Stomach (tissue), 4 donors: Measurements from ENCODE around the gene HMGA1.

Source experiments
- POLR2A ChIP-seq, 4 donors: fragments of 450-650 bp; IDR thresholded peaks; one replicate each; pipeline ENCODE4 v1.6.1; 2016; ENCODE audit warnings: antibody characterized with exemption in 4 of 4, control low read depth in 2 of 4, mild to moderate bottlenecking in 1 of 4, moderate library complexity in 1 of 4
- POLR2AphosphoS5 ChIP-seq, 3 donors: sonication (generic); formaldehyde crosslinking; IDR thresholded peaks; one replicate each; pipeline ENCODE4 v1.6.1; 2016; ENCODE audit warnings: antibody characterized with exemption in 3 of 3
- TF ChIP-seq, protein P1 (sequence below), 7 experiments: fragments of 450-650 bp in 4 of 7; fragments of 200-600 bp in 3 of 7; sonication (generic) in 3 of 7; IDR thresholded peaks; one replicate each; pipeline ENCODE4 v1.5.1; 2016 to 2019; ENCODE audit warnings: antibody characterized with exemption in 7 of 7, control low read depth in 2 of 7, mild to moderate bottlenecking in 1 of 7

DNA sequence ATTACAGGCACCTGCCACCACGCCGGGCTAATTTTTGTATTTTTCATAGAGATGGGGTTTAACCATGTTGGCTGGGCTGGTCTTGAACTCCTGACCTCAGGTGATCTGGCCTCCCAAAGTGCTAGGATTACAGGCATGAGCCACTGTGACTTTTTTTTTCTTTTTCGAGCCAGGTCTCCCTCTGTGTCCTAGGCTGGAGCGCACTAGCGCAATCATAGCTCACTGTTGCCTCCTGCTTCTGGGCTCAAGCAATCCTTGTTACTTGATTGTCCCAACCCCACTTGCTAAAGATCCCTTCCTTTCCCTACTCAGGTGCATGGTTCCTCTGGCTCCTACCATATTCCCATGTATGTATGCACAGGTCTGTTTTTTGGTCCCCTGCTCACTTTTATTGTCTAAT, 39.5 kb downstream of the HMGA1 start:
- no peak for TF ChIP-seq POLR2A (IDR thresholded peaks at IDR 0.05)
- TF ChIP-seq, protein P1, sequence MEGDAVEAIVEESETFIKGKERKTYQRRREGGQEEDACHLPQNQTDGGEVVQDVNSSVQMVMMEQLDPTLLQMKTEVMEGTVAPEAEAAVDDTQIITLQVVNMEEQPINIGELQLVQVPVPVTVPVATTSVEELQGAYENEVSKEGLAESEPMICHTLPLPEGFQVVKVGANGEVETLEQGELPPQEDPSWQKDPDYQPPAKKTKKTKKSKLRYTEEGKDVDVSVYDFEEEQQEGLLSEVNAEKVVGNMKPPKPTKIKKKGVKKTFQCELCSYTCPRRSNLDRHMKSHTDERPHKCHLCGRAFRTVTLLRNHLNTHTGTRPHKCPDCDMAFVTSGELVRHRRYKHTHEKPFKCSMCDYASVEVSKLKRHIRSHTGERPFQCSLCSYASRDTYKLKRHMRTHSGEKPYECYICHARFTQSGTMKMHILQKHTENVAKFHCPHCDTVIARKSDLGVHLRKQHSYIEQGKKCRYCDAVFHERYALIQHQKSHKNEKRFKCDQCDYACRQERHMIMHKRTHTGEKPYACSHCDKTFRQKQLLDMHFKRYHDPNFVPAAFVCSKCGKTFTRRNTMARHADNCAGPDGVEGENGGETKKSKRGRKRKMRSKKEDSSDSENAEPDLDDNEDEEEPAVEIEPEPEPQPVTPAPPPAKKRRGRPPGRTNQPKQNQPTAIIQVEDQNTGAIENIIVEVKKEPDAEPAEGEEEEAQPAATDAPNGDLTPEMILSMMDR (IDR thresholded peaks at IDR 0.05), result no peak
- TF ChIP-seq POLR2AphosphoS5 (IDR thresholded peaks at IDR 0.05), result no peak
